ENCODE measurements around the gene XRCC4.
"Not testable (repeated sequence)": the region's sequence is repeated elsewhere in the genome, so short reads cannot be mapped to it uniquely, and the experiment has no call there.

The XRCC4 gene

DNA sequence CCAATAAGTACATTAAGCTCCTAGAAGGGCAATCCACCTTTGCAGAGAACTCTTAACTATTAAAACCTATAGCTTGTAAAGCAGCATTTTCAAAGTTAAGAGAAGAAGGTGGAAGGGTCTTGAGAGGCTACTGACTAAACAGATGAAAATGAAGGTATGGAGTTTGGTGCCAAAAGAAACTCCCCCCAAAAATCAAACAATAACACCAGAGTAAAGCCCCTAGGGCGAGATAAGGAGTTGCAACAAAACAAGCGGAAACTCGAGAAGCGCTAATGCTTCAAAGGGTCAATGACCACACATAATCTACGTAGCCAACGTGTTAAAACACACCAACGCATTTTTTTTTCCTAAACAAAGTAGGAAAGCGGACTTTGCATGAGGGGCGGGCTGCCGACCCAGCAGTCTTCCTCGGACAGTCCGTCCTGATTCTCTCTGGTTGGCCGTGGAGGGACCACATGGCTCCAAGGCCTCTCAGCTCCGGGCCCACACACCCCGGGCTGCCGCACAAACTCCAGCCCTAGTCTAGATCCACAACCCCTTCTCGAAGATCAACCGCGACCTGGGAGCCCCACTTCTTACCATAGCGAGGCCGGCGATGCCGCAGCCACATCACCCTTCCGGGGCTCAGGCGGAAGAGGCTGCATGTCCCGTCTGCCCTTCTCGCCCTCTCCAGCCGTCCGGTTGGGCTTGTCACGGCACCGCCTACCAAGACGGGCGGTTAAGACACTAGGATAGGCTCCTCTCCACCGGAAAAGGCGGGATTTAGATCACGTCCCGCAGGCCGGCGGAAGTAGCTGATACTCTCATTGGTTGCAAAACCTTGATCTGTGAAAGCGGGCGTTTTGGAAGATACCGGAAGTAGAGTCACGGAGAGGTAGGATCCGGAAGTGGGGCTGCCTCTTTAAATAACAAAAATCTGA, at the start of gene XRCC4, which contains the start of gene TMEM167A:
Gene XRCC4 (plus strand): TSS at position 806 of the 920 bp plus-strand sequence. CDS start 27,373 bp downstream, outside the sequence.
Gene TMEM167A (minus strand): TSS at position 653 of the 920 bp plus-strand sequence. CDS start 71 bp downstream, at position 582.
- DNase-seq = peak; percentile 91 to 93

DNA sequence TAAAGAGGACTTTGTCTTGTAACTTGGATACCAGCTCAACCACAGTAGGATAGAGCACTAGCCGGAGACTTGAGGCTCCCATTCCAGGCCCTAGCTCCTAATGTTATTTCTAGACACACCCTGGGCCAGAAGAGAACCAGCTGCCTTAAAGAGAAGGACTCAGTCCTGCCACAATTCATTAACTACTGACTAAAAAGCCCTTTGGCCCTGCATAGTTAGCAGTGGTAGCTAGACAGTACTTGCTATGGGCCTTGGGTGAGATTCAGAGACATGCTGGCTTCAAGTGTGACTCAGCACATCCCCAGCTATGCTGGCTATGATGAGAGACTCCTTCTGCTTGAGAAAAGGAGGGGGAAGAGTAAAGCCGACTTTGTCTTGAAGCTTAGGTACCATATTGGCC, 47.4 kb upstream of the XRCC4 start:
- DNase-seq = no peak

DNA sequence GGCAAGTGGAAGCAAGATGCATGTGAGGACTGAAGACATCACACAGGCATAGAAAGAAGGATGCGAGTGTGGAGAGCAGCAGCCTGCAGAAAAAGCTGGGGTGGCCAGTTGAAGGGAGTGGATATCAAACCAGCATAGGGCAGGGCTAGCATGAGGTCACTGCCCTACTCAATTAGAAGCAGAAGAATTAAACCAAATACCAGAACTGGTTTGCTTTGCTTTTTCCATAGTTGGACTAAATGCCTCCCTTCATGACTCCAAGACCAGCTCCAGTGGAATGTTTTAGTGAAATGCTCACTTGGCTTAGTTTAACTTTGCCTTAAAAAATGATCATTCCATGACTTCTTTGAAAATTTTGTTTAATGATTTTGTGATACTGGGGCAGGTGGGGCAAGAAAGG, 46.0 kb upstream of the XRCC4 start:
- no peak for DNase-seq

DNA sequence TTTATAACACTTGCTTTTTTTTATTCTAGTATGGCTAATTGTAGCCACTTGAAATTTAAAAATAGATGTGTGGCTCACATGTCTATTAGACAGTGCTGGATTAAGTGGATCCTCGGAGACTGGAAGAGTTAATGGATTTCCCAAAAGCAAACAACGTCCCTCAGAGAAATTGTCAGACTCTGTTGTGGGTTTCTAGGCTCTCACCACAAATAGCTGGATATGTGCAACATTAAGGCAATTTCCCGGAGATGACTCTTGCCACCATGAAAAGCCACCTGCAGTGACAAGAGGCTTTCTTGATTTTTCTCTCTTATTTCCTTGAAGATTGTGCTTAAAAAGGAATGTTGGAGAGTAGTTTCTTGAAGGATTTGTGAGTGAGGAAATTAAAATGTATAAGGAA, 43.3 kb upstream of the XRCC4 start:
- DNase-seq = no peak

DNA sequence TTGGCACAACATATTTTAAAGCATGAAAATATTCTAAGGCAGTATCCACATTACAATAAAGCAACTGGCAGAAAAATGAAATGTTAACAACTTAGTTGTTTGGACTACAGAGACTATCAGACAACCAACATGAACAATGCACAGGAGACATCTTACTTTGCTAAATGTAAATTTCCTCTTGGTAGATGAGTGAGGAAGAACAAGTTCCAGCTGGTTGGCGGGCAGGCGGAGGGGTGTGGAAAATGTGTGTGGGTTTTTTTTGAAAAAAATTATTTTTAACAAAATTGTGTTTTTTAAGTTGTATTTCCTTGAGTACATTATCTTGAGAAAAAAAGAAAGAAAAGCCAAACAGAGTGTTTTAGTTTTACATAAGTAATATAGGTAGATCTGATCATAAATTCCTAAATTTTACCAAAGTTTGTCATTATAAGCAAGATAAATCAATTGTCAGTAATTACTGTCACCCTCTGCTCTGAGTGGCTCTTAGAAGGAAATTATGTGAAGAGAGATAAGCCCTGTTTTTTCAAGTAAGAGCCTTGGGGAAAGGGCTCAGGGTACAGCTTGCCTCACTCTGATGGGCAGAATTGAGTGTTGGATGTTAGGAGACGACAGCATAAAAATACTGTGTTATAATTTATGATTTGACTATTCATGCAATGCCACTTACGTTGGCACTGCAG, 42.7 kb upstream of the XRCC4 start:
- no peak for DNase-seq

DNA sequence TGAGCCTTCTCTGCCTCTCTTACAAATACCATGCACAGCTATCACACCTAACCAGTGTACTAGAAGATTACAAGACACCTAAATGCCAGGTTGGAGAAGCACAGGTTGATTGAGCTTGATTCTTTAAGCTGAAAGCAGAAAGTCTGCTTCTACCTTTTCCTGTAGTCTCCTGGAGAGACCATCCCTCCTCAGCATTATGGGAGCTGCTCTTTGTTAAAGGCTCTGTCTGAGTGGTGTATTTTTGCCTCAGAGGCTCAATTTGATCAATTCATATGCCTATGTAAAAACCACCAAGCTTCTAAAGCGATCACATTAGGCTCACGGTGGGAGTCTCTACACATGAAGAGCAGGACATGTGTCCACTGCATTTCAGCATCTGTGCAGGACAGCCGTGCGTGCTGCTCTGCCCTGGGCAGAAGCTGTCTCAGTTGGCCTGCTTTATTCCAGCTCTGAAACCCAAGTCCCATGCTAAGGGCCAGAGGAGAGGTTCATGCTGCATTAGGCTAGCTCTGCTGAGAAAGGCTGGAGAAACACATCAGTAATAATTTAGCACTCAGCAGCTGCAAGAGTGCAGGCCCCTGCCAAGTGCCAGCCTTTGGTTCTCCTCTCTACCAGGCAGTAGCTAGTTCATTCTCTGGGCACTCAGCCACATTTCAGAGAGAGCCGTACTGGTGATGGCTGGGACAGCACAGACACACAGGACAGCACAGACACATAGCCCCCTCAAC, 41.8 kb upstream of the XRCC4 start:
- no peak for DNase-seq

DNA sequence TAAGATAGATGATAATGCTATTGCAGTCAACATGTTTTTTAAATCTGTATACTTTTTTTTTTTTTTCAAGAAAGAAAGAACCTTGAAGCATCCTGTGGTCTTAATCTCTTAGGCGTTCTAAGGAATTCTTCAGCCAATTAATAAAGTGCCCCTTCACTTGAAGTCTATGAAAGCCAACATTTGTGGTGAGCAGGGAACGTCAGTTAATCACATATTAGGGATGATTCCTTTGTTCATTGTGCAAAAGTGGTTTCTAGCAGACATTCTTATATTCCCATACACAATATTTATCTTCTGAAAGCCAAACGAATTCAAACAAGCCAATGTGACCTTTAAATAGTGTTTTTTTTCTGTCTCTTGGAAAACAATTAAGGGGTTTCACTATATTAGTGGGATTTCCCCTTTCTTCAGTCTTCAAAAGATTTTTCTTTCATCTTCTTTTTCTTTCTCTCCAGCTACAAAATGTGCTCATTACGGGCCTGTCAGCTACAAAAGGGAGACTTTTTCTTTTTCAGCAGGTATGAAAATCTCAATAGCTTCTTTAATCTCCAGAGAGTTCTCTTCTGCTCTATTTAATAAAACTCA, 40.3 kb upstream of the XRCC4 start:
- no peak for DNase-seq

DNA sequence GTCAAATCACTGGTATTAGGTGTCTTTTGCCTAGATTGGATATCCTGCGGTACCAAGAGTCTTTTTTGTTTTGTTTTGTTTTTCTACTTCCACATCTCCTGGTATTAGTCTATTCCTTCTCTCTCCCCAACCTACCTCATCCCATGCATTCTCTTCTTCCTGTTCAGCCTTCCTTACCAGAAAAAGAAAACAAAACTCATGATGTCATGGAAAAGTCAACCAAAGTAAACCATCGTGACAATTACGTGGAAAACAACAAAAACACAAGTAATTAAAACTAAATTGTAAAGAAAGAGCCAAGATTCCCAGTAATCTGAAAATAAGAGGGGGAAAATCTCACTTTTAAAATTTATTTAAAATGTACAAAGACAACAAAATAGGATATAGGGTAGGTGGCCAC, 38.4 kb upstream of the XRCC4 start:
- no peak for DNase-seq

DNA sequence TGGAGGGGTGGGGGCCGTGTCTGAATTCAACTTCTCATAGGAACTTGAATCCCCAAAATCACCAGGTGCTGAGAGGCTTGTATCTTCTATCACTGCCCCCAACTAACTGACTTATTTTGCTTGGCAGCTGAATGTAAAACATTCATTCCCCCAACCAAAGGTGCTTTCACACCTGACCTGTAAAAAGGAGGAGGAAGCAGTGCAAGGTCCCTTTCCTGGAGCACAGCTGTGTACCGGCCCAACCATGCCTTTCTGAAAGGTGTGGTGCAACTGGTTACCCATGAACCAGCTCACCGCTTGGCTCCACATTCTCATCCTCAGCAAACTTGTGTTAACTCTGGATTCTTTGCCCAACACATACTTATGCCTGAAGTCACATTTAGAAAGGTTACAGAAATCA, 34.8 kb upstream of the XRCC4 start:
- DNase-seq = no peak

DNA sequence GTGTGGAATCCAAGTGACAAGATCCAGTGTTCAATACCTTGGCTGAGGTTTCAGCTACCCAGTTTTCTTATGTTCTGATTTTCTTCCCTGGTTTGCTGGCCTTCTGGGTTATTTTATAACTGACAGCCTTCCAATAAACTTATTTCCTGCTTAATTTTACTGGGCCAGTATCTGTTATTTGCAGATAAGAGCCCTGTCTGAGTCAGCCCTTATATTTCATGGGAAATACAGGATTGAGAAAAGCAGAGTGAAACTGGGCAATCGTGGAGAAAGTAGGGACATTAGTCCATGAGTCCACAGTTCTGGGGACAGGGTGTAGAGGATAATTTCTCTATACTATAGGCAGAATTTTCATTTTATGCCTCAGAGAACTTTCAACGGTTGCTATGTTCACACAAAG, 32.4 kb upstream of the XRCC4 start:
- no peak for DNase-seq

DNA sequence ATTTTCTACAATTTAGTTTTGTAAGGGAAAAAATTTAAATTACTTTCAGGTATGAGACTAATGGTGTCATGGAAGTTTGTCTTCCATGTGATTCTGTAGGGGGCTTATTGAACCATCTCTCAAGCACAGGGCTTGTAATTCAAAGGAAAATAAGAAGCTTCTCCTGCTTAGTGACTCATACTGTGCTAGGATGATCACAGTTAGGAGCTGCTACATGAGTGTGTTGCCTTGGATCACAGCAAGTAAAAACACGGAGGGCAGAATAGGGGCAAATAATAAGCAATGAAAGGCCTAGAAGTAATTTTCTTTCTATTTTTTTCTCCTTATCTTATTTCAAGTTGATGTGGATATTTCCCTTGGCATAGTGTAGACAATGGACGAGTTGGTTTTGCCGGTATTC, 29.1 kb upstream of the XRCC4 start:
- no peak for DNase-seq

DNA sequence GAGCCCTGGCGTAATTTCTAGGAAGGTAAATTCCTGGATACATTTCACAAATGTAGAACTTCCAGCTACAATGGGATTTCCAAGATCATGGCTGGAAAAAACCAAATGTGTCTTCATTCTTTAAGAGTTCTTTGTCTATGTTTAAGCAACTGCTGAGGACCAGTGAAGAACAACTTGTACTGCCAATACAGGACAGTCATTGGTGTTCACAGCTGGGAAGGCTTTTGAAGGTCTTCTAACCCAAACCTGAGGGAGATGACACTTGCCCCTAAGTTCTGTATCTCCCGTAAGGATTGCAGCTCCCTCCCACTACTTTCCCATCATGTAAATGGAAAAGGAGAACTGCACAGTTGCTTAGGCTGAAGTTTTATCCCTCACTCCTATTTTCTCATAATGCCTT, 28.5 kb upstream of the XRCC4 start:
- no peak for DNase-seq

DNA sequence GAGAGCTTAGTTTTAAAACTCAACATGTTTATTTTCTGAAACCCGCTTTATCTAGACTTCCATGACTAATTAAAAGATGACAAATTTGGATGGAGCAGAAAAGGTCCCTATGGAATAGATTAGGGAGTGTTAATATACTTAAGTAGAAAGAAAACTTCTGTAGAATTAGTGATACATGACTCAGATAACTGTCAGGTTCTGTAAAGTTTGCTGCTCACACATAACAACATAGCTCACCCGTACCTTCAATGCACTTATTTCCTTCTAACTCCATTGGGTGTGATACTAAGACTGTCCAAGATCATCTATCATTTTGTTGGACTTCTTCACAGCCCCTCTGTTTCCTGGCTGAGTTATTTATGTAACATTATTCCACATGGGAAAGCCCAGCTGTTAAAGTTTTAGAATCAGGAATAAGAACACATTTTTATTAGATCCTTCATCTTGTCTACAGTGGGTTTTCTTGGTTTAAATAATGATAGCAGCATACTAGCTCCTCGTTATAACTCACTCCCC, 27.9 kb upstream of the XRCC4 start:
- DNase-seq = no peak

DNA sequence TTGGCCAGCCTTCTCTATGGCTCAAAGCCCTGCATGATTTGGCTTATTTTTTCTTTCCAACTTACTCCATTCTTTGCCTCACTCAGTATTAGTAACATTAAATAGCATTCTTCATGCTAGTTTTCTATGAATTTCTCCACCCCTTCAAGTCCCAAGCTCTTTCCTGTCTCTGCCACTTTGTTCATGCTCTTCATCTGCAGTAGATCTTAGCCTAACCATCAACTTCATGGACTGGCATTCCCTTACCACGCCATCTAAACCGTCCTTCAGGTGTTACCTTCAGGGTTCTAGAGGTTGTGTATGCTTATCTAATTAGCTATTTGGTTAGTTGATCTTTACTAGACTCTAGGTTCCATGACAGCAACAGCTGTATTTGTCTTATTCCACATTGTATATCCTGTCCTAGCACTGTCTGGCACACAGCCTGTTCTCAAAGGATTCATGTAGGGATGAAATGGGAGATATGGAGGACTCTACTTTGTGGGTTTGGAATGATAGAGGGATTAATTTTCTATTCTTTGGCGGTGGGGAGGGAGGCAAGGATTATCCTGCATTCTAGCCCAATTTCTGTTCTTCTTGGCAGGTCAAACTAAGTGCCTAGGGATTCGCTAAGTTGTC, 26.5 kb upstream of the XRCC4 start:
- DNase-seq = no peak

DNA sequence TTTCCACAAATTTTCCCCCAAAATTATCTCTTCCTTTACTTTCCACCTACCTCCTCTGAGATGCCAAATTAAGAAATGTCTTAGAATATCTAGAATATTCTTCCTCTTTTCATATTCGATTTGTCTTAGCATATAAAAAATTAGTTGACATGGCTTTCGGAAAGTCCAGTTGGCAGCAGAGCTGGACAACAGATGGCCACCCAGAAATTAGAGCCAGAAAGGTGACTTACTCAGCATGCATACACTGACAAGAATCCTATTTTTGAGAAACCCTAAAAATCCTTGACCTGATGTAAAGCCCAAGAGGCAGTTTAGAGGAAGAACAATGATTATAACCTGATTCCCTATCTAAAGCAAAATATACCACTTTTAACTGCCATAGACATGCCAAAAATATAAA, 22.2 kb upstream of the XRCC4 start:
- no peak for DNase-seq

DNA sequence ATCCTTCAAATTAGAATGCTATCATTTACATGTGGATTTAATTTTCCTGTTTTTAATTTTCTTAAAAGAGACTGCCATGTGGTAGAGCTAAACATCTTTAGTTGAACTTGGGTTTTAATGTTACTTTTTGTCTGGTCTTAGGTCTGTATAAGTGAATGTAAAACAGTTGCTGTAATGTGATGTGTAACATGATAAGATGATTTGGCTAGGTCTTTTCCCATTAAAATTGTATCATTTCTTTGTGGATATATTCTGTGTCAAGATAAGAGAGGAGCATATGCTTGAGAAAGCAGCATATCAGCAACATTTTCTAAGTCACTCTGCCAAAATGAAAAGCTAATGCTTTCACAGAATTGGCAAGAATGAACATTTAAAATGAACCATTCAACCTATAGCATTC, 18.6 kb upstream of the XRCC4 start:
- no peak for DNase-seq

DNA sequence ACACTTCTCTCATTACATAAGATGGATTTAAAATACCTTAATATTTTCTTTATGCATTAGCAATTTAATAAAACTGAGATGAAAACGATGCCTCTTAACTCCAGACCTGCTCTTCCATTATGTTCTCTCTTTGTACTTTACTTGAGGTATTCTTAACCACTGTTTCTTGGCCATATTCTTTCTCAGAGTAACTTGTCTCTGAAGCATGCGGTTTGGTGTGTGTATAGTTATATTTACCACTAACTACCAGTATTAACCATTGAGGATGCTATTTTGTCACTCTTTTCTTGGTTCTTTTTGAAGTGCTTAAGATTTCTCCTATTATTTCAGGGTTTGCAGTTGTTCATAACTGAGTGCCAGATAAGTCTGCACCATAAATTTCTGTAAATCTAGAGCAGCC, 18.0 kb upstream of the XRCC4 start:
- DNase-seq = no peak

DNA sequence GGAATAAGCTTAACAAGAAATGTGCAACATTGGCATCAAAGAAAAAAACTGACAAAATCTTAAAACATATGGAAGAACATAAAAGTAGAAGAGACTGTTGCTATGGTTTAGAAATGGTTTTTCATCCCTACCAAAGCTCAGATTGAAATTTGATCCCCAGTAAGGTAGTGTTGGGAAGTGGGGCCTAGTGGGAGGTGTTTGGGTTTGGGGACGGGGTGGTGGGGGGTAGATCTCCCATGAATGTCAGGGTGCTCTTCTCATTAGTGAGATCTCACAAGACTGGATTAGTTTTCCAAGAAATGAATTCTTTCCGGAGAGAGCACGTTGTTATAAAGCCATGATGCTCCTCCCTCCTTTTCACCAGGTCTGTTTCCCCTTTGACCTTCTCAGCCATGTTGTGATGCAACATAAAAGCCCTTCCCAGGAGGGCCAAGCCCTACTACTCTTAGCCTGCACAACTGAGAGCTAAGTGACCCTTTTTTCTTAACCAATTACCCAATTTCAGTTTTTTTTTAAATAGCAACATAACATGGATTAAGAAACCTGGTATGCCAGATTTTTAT, 10.7 kb upstream of the XRCC4 start:
- no peak for DNase-seq

DNA sequence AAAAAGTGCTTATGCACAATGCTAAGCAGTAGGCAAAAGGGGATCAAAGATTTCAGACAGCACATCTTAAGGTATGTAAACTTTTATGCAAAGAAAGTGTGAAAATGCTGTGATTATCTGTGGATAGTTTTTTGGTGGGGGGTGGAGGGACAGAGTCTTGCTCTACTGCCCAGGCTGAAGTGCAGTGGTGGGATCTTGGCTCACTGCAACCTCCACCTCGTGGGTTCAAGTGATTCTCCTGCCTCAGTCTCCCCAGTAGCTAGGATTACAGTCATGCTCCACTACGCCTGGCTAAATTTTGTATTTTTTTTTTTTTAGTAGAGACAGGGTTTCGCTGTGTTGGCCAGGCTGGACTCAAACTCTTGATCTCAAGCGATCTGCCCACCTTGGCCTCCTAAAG, 10.0 kb upstream of the XRCC4 start:
- not testable (repeated sequence) for DNase-seq

DNA sequence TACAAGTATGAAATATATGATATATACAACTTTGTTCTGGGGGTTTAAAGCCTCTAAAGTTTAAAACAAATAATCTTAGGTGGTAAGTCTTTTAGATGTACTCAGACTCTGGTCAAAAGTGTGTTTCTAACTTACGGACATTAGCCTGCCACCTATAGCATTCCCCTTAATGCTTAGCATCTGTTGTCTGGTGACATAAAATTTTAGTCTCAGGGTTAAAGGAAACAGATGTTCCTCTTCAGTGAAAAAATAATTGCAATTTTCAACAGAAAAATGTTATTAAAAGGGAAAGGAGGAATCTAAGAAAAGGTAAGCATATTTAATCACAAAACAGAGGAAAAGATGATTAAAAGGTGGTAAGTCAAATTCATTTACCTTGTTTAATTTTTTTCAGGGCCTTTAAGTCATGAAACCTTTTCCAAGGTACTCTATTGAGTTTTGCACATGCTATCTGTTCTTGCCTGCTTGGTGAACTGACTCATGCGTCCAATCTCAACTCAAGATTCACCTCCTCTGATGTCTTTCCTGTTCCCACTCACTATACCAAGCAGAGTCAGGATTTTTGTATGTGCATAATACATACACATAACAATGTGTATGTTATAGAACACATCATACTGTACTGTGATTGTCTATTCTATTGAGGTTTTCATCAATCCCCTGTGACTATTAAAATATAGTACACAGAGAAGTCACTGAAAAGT, 8.1 kb upstream of the XRCC4 start:
- no peak for DNase-seq

DNA sequence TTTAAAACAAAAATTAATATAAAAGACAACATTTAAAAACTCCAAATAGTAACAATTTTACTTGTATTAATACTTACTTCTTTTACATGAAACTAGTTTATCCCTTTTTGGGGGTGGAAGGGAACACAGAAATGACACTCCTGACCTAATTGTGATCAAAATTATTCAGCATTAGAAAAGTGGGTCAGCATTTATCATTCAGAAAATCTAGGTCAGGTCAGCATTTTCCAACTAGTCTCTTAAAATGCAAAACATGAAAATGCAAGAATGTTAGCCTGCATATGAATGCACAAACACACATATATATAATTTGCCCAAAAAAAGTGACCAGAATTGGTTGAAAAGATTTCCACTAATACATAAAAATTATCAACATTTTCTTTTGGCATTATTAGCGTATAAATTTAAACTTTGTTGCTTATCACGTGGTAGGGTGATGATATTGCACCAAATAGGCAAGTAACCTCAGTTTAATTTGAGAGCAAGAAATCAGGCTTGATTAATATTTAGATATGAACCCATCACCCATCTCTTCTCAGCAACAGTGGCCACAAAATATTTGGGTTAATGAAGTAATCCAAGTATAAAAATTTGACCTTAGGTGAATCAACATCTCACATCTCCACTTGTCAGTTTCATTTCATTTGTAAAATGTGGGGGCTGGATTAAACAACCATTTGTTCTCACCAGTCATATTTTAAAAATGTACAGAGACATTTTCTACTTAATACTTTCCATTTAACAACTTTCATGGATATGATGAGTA, 5.9 kb upstream of the XRCC4 start:
- no peak for DNase-seq

Measured in activated T-cell treated with anti-CD3 and anti-CD28 coated beads, Interleukin-2, amount 50 U/mL, for 48 hours (primary cell).